Measurements from ENCODE around the gene FBXO21.

DNA sequence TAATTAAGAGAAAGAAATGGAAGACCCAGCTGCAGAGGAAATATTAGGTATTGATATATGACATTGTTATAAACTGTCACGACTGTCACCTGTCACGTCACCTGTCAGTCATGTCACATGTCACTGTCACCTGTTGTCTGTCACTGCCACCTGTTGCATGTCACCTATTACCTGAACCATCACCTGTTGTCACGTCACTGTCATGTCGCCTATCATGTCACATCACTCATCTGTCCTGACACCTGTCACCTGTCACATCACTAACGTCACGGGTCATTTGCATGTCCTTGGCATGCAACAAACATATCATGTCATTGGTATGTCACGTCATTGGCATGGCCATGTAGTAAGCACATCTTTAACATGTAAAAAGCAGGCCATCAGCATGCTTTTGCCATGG is 64.5 kb downstream of the FBXO21 start:
- TF ChIP-seq, protein P1, sequence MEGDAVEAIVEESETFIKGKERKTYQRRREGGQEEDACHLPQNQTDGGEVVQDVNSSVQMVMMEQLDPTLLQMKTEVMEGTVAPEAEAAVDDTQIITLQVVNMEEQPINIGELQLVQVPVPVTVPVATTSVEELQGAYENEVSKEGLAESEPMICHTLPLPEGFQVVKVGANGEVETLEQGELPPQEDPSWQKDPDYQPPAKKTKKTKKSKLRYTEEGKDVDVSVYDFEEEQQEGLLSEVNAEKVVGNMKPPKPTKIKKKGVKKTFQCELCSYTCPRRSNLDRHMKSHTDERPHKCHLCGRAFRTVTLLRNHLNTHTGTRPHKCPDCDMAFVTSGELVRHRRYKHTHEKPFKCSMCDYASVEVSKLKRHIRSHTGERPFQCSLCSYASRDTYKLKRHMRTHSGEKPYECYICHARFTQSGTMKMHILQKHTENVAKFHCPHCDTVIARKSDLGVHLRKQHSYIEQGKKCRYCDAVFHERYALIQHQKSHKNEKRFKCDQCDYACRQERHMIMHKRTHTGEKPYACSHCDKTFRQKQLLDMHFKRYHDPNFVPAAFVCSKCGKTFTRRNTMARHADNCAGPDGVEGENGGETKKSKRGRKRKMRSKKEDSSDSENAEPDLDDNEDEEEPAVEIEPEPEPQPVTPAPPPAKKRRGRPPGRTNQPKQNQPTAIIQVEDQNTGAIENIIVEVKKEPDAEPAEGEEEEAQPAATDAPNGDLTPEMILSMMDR (conservative IDR thresholded peaks at IDR 0.05; ENCODE audit: low read depth in 2 of 2) = no peak
- TF ChIP-seq POLR2AphosphoS5 (IDR thresholded peaks at IDR 0.05; ENCODE audit: low read depth) (no peak), EZH2 (IDR thresholded peaks at IDR 0.05; ENCODE audit: low read depth, unreplicated experiment) (no peak), EZH2phosphoT487 (IDR thresholded peaks at IDR 0.05; ENCODE audit: unreplicated experiment) (no peak), CREB1 (CRISPR knock-in tag; IDR thresholded peaks at IDR 0.05; ENCODE audit: low read depth) (no peak), STAT1 (IDR thresholded peaks at IDR 0.05; ENCODE audit: unreplicated experiment) (no peak), JUNB (IDR thresholded peaks at IDR 0.05; ENCODE audit: unreplicated experiment) (no peak), NANOG (IDR thresholded peaks at IDR 0.05; ENCODE audit: borderline replicate concordance) (no peak), ZNF114 (CRISPR knock-in tag; IDR thresholded peaks at IDR 0.05) (no peak)
- TF ChIP-seq, protein P2, sequence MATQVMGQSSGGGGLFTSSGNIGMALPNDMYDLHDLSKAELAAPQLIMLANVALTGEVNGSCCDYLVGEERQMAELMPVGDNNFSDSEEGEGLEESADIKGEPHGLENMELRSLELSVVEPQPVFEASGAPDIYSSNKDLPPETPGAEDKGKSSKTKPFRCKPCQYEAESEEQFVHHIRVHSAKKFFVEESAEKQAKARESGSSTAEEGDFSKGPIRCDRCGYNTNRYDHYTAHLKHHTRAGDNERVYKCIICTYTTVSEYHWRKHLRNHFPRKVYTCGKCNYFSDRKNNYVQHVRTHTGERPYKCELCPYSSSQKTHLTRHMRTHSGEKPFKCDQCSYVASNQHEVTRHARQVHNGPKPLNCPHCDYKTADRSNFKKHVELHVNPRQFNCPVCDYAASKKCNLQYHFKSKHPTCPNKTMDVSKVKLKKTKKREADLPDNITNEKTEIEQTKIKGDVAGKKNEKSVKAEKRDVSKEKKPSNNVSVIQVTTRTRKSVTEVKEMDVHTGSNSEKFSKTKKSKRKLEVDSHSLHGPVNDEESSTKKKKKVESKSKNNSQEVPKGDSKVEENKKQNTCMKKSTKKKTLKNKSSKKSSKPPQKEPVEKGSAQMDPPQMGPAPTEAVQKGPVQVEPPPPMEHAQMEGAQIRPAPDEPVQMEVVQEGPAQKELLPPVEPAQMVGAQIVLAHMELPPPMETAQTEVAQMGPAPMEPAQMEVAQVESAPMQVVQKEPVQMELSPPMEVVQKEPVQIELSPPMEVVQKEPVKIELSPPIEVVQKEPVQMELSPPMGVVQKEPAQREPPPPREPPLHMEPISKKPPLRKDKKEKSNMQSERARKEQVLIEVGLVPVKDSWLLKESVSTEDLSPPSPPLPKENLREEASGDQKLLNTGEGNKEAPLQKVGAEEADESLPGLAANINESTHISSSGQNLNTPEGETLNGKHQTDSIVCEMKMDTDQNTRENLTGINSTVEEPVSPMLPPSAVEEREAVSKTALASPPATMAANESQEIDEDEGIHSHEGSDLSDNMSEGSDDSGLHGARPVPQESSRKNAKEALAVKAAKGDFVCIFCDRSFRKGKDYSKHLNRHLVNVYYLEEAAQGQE (IDR thresholded peaks at IDR 0.05; ENCODE audit: unreplicated experiment) = no peak
- TF ChIP-seq, protein P3, sequence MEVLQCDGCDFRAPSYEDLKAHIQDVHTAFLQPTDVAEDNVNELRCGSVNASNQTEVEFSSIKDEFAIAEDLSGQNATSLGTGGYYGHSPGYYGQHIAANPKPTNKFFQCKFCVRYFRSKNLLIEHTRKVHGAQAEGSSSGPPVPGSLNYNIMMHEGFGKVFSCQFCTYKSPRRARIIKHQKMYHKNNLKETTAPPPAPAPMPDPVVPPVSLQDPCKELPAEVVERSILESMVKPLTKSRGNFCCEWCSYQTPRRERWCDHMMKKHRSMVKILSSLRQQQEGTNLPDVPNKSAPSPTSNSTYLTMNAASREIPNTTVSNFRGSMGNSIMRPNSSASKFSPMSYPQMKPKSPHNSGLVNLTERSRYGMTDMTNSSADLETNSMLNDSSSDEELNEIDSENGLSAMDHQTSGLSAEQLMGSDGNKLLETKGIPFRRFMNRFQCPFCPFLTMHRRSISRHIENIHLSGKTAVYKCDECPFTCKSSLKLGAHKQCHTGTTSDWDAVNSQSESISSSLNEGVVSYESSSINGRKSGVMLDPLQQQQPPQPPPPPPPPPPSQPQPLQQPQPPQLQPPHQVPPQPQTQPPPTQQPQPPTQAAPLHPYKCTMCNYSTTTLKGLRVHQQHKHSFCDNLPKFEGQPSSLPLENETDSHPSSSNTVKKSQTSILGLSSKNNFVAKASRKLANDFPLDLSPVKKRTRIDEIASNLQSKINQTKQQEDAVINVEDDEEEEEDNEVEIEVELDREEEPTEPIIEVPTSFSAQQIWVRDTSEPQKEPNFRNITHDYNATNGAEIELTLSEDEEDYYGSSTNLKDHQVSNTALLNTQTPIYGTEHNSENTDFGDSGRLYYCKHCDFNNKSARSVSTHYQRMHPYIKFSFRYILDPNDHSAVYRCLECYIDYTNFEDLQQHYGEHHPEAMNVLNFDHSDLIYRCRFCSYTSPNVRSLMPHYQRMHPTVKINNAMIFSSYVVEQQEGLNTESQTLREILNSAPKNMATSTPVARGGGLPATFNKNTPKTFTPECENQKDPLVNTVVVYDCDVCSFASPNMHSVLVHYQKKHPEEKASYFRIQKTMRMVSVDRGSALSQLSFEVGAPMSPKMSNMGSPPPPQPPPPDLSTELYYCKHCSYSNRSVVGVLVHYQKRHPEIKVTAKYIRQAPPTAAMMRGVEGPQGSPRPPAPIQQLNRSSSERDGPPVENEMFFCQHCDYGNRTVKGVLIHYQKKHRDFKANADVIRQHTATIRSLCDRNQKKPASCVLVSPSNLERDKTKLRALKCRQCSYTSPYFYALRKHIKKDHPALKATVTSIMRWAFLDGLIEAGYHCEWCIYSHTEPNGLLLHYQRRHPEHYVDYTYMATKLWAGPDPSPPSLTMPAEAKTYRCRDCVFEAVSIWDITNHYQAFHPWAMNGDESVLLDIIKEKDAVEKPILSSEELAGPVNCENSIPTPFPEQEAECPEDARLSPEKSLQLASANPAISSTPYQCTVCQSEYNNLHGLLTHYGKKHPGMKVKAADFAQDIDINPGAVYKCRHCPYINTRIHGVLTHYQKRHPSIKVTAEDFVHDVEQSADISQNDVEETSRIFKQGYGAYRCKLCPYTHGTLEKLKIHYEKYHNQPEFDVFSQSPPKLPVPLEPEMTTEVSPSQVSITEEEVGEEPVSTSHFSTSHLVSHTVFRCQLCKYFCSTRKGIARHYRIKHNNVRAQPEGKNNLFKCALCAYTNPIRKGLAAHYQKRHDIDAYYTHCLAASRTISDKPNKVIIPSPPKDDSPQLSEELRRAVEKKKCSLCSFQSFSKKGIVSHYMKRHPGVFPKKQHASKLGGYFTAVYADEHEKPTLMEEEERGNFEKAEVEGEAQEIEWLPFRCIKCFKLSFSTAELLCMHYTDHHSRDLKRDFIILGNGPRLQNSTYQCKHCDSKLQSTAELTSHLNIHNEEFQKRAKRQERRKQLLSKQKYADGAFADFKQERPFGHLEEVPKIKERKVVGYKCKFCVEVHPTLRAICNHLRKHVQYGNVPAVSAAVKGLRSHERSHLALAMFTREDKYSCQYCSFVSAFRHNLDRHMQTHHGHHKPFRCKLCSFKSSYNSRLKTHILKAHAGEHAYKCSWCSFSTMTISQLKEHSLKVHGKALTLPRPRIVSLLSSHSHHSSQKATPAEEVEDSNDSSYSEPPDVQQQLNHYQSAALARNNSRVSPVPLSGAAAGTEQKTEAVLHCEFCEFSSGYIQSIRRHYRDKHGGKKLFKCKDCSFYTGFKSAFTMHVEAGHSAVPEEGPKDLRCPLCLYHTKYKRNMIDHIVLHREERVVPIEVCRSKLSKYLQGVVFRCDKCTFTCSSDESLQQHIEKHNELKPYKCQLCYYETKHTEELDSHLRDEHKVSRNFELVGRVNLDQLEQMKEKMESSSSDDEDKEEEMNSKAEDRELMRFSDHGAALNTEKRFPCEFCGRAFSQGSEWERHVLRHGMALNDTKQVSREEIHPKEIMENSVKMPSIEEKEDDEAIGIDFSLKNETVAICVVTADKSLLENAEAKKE (CRISPR knock-in tag; IDR thresholded peaks at IDR 0.05) = no peak
